Adrenal gland (tissue), 12 donors: Measurements from ENCODE around the gene KIF2A. TPM values are rescaled to one million over a fixed set of nuclear protein-coding genes. Genes with fewer than 3 reads are reported as not detected.

Experiments used
- DNase-seq, 7 donors: peaks; one replicate each; pipeline ENCODE4 v3.0.0-alpha.2; 2019 to 2020
- H3K27ac ChIP-seq, 5 donors: fragments of 200-600 bp; sonication (generic) in 4 of 5; 1 replicate in 3 of 5; 2 replicates in 2 of 5; pipeline versions ENCODE4 v1.5.1 to v1.8.0; 2016 to 2020; ENCODE audit warnings: mild to moderate bottlenecking in 1 of 5
- H3K27me3 ChIP-seq: fragments of 200-600 bp; 2 replicates; pipeline ENCODE4 v1.8.0; 2021
- H3K36me3 ChIP-seq, 2 donors: fragments of 200-600 bp; replicated peaks in 1 of 2; 1 replicate in 1 of 2; 2 replicates in 1 of 2; pipeline versions ENCODE4 v1.5.1 to v1.8.0; 2018 to 2022
- H3K4me1 ChIP-seq, 2 donors: fragments of 200-600 bp; replicated peaks in 1 of 2; 1 replicate in 1 of 2; 2 replicates in 1 of 2; pipeline versions ENCODE4 v1.5.1 to v1.8.0; 2018 to 2021
- H3K4me3 ChIP-seq, 4 donors: fragments of 200-600 bp; sonication (generic) in 3 of 4; one replicate each; pipeline ENCODE4 v1.5.1; 2016 to 2018
- H3K9me3 ChIP-seq, 3 donors: fragments of 200-600 bp; sonication (generic) in 1 of 3; replicated peaks in 1 of 3; 1 replicate in 2 of 3; 2 replicates in 1 of 3; pipeline versions ENCODE4 v1.5.1 to v1.8.0; 2016 to 2021
- POLR2A ChIP-seq, 2 donors: fragments of 450-650 bp; IDR thresholded peaks; one replicate each; pipeline ENCODE4 v1.6.1; 2017; ENCODE audit warnings: antibody characterized with exemption in 2 of 2, mild to moderate bottlenecking in 2 of 2, moderate library complexity in 1 of 2
- WGBS, 4 donors: extraction: QIAGEN DNeasy Blood & Tissue Kit in 2 of 4; methylation state at CpG; one replicate each; pipeline versions ENCODE4 v1.1.5 to v1.1.7; 2013 to 2017; 5-methylcytosine and 5-hydroxymethylcytosine counted together
- intact Hi-C, 2 donors: fragments of 100-400 bp; cut with DNase I; formaldehyde crosslinking; loops; one replicate each; pipeline versions ENCODE4 v1.14.1 to v1.15.0; 2022 to 2023
- polyA plus RNA-seq, 3 donors: library from polyadenylated mRNA; stranded (reverse); fragments of 200-250 nt in 2 of 3; fragments of 350-450 nt in 1 of 3; fragmentation: Illumina TruSeq in 1 of 3; extraction: RNeasy Lipid Tissue Mini Kit (QIAGEN cat#74804) in 1 of 3; gene quantifications; one replicate each; pipeline ENCODE4 v1.2.3, GENCODE V29; 2013 to 2014
- total RNA-seq, 9 donors: library from RNA; depleted of rRNA in 4 of 9; stranded (reverse); fragments of >200 nt in 4 of 9; fragments of 120-200 nt in 1 of 9; fragmentation: NEBNext Ultra II Directional in 1 of 9; extraction: Animal tissue kit (Norgen Biotek cat#: 25700) in 1 of 9; gene quantifications; one replicate each; pipeline versions ENCODE4 v1.1.0 to v1.2.4, GENCODE V29; 2013 to 2023
- TF ChIP-seq, protein P1 (sequence below), 6 experiments: fragments of 450-650 bp in 4 of 6; fragments of 200-600 bp in 2 of 6; sonication (generic) in 1 of 6; IDR thresholded peaks; 1 replicate in 5 of 6; 2 replicates in 1 of 6; pipeline versions ENCODE4 v1.5.1 to v1.8.0; 2016 to 2021; ENCODE audit warnings: antibody characterized with exemption in 6 of 6, mild to moderate bottlenecking in 2 of 6, moderate library complexity in 1 of 6
- donor health status: healthy with polysubstance abuse.
- donor health status: Bipolar disorder and iron deficiency.
- donor health status: DM: yes; HTN: yes; CAD: no.
- donor health status: DM: no; HTN: no; CAD: no.
- donor health status: DM: no; HTN: no; CAD: no.
- donor health status: DM: yes; HTN: yes; CAD: no.

Gene KIF2A
- total and polyA plus RNA-seq, 12 donors = 2.1 to 50.2 (median 24.2) TPM

DNA sequence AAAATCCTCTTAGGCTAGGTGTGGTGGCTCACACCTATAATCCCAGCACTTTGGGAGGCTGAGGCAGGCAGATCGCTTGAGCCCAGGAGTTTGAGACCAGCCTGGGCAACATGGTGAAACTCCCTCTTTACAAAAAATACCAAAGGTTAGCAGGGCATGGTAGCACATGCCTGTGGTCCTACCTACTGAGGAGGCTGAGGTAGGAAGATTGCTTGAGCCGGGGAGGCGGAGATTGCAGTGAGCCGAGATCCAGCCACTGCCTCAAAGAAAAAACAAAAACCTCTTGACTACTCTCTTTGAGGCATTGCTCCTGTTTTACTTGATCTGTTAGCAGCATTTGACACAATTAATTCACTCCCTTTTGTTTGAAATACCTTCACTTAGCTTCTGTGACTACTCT lies 20.7 kb downstream of the KIF2A start:
- H3K36me3 ChIP-seq = no peaks in the 10 kb centered on the region
- DNase-seq = no peak
- H3K4me3 ChIP-seq = no peak overlapping the region
- no peaks in the 10 kb centered on the region for H3K27me3 ChIP-seq
- no peak overlapping the region for H3K27ac ChIP-seq
- intact Hi-C loops = no loop called here
- H3K9me3 ChIP-seq = no peaks in the 10 kb centered on the region
- 93 to 95% (median 94%) methylated on average over 4 of the region's 4 CpGs for WGBS, 4 donors
- no peaks in the 10 kb centered on the region for H3K4me1 ChIP-seq
- TF ChIP-seq, protein P1, sequence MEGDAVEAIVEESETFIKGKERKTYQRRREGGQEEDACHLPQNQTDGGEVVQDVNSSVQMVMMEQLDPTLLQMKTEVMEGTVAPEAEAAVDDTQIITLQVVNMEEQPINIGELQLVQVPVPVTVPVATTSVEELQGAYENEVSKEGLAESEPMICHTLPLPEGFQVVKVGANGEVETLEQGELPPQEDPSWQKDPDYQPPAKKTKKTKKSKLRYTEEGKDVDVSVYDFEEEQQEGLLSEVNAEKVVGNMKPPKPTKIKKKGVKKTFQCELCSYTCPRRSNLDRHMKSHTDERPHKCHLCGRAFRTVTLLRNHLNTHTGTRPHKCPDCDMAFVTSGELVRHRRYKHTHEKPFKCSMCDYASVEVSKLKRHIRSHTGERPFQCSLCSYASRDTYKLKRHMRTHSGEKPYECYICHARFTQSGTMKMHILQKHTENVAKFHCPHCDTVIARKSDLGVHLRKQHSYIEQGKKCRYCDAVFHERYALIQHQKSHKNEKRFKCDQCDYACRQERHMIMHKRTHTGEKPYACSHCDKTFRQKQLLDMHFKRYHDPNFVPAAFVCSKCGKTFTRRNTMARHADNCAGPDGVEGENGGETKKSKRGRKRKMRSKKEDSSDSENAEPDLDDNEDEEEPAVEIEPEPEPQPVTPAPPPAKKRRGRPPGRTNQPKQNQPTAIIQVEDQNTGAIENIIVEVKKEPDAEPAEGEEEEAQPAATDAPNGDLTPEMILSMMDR (IDR thresholded peaks at IDR 0.05) = no peak
- no peak for TF ChIP-seq POLR2A (IDR thresholded peaks at IDR 0.05)

DNA sequence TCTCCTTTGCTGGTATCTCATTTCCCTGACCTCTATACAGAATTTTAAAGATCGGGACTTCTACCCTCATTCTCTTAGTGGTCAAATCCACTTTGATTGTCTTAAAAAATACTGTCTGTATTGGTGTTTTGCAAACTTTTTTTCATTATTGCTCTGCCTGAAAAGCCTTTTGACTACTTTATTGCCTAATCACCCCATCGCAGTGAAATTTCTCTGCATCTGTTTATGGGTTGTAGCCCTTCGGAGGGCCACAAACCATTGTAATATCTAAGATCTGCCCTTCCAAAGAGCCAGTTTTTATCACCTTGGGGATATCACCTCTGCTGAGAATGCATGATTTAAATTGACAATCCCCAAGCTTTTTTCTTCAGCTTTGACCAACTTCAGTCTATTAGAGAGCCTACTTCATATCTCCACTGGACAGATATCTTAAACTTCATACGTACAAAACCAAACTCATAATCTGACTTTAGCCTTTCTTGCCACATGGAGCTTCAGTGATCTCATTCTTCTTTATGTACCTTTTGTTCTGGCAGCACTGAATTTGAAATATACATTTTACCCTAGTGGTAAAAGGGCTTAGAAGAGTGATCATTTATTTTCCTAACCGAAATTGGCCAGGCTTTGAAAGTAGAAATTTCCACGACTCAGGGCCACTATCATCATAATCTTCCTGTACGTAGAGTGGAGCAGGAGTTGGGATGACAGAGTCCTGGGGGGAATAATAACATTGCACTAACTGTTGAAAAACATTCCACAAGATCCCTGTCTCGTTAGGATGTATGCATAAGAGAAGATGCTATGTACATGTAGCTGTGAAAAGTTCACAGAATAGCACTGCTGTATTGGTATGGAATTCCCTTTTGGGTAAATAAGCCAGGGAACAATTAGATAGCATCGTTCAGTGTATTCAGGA lies 21.4 kb downstream of the KIF2A start:
- Histone ChIP-seq H3K4me3 (no peak overlapping the region), H3K9me3 (no peaks in the 10 kb centered on the region), H3K4me1 (no peaks in the 10 kb centered on the region), H3K27ac (no peak overlapping the region), H3K27me3 (no peaks in the 10 kb centered on the region), H3K36me3 (no peaks in the 10 kb centered on the region)
- WGBS, 4 donors = 81 to 89% (median 85%) methylated on average over 9 of the region's 9 CpGs
- TF ChIP-seq, protein P1 (IDR thresholded peaks at IDR 0.05) = no peak
- no peak for TF ChIP-seq POLR2A (IDR thresholded peaks at IDR 0.05)
- DNase-seq = no peak
- intact Hi-C loops = no loop called here

DNA sequence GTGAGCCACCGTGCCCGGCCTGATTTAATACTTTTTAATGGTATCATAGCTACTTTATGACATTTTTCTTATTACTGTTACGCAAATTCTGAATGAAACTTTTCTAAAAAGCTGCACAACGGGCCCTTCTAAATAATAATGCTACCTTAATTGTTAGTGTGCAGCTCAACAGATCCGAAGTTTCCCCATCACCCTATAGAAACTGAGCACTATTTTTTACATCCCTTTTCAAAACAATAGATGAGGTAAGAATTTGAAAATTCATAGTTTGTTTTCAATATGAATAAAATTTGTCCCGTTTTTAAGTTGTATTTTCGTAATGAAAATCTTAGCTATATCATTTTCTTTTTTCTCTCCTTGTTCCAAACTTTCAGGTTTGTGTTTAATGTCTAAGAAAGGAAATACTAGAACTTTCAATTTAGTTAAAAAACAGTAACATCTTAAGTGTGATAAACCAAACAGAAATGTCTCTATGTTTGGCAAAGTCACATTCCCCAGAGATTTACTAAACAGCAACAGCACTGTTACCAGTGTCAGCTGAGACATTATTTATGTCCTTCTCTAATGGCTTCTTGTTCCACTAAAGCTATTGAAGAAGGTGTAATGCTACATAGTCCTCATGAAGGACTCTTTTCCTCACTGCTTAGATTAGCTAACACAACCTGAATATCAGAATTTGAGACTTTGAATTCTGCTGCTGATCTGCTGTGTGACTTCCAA lies 22.9 kb downstream of the KIF2A start:
- intact Hi-C loops = no loop called here
- no peak for DNase-seq
- no peak overlapping the region for H3K4me3 ChIP-seq
- H3K9me3 ChIP-seq = no peaks in the 10 kb centered on the region
- WGBS, 4 donors = 78 to 94% (median 83%) methylated on average over 7 of the region's 7 CpGs
- H3K27ac ChIP-seq = no peak overlapping the region
- no peaks in the 10 kb centered on the region for H3K36me3 ChIP-seq
- H3K27me3 ChIP-seq = no peaks in the 10 kb centered on the region
- no peaks in the 10 kb centered on the region for H3K4me1 ChIP-seq
- no peak for TF ChIP-seq POLR2A (IDR thresholded peaks at IDR 0.05)

DNA sequence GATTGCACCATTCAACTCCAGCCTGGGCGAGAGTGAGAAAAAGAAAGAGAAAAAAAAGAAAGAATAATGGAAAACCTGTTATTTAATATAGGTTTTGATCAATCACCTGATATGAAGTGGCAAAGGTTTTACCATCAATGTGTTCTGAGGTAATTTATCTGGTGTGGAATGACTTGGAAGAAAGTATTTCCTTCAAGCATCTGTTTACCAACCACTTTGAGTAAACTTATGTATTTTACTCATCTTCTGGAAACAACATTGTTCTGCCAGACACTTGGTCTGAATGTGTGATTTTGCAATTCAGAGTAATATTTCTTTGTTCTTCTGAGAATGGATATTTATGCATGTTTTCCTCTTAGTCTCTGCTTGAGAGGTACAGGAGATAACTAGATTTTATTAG lies 24.3 kb downstream of the KIF2A start:
- Histone ChIP-seq H3K9me3 (no peaks in the 10 kb centered on the region), H3K4me1 (no peaks in the 10 kb centered on the region), H3K36me3 (no peaks in the 10 kb centered on the region), H3K4me3 (no peak overlapping the region), H3K27ac (no peak overlapping the region), H3K27me3 (no peaks in the 10 kb centered on the region)
- TF ChIP-seq, protein P1 (IDR thresholded peaks at IDR 0.05) = no peak
- TF ChIP-seq POLR2A (IDR thresholded peaks at IDR 0.05) = no peak
- DNase-seq = no peak
- WGBS, 4 donors = 91 to 100% (median 97%) methylated on average over 1 of the region's 1 CpG
- intact Hi-C loops = no loop called here
